GM18505 (cell line): ENCODE data around the gene PIGU.
A peak's percentile ranks its signal among the peaks of the same experiment; 100 is the strongest.
"Not testable (repeated sequence)": the region's sequence is repeated elsewhere in the genome, so short reads cannot be mapped to it uniquely, and the experiment has no call there.

Experiments used
- ATAC-seq: cut with Tn5 transposase; IDR thresholded peaks from one replicate; pipeline ENCODE4 v1.9.1; 2021; ENCODE audit not compliant: unreplicated experiment
- POLR2A ChIP-seq: IDR thresholded peaks from 4 replicates; pipeline ENCODE4 v1.6.1; 2011; ENCODE audit warnings: borderline replicate concordance; ENCODE audit not compliant: insufficient read depth, insufficient read length; ENCODE audit errors: extremely low read depth

Gene PIGU

GRCh38 chr20:34516247-34517113, 160.4 kb downstream of the PIGU start, which contains the start of gene DYNLRB1:
TSS of gene DYNLRB1 (plus strand) at chr20:34516422. CDS start at chr20:34516459, 37 bp downstream.
- peak; percentile 79 for TF ChIP-seq POLR2A
- ATAC-seq: peak; percentile 58

DNA sequence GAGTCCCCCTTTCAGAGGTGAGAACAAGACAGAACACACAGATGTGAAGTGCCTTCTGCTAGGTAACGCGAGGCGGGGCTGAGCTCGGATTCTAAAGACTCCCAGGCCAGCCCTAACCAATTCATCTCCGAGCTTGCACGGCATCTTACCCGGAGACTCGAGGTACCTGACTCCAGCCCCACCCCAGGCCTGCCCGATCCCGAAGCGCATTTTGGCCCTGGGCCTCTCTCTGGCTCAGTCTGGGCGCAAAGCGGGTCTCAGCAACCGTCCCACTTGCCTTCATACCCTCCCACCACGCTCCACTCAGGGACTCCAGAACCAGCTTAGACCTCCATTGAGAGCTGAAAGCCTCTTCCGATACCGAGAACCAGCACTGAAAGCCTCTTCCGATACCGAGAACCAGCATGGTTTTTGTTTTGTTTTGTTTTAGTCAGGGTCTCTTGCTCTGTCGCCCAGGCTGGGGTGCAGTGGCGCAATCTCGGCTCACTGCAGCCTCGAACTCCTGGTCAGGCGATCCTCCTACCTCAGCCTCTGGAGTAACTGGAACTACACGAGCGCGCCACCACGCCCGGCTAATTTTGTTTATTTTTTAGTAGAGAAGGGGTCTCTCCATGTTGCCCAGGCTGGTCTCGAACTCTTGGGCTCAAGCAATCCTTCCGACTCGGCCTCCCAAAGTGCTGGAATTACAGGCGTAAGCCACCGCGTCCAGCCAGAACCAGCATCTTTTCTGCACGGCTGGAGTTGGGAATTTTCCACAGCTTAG, 161.2 kb downstream of the PIGU start:
- peak; percentile 45 for ATAC-seq

GRCh38 chr20:34514897-34515483, 161.9 kb downstream of the PIGU start:
- peak; percentile 4 for ATAC-seq
- no peak for TF ChIP-seq POLR2A

More for the DNA sequence above, 161.2 kb downstream of the PIGU start:
- peak; percentile 64 for TF ChIP-seq POLR2A

- not testable (repeated sequence) for ATAC-seq
These were observed 162.9 kb downstream of the PIGU start for GRCh38 chr20:34514034-34514433.

DNA sequence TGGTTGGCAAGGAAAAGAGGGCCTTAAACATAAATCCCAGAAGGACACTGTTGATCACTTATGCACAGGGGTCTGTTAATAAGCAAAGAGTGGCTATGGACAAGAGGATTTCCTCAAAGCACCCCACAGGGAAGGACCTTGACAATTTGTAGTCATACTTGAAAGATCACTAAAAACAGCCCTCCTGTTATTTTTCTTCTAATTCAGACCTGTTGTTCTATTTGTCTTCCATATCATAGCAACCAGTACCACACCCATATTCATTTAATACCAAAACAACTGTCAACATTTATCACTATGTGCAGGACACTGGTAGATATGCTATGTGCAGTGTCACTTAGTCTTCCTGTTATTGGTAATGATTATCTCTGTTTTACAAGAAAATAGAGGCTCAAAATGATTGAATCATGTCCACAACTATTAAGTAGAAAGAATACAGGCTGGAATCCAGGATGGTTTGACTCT, 163.9 kb downstream of the PIGU start:
- TF ChIP-seq POLR2A: no peak
- no peak for ATAC-seq

DNA sequence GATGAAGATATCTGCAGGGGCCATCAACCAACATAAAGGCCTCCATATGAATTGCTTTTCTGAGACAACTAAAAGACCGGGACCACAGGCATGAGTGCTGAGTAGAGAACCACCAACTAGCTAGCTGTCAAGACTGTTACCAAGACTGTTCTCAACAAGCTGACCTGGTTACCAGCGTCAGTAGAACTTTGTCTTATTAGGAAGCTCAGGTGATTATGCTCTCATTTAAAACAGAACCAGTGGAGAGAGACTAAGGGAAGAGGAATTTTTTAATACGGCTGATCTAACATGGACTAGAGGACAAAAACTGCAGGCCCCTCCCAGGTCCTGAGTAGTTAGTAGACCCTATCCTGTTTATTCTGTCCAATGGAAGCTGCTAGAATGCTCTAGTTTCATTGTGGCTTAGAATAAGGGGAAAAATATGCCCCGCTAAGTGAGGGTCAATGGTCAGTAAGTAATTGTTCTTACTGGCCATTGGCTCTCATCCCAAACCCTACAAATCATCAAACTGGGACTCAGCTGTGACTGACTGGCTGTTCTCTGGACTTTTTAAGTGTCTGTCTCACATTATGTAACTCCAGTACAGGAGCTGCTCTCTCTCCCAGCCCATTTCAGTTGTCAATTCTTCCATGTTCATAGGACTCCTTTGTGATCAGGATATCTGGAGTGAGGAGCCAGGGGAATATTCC, 164.5 kb downstream of the PIGU start:
- TF ChIP-seq POLR2A: no peak
- no peak for ATAC-seq

DNA sequence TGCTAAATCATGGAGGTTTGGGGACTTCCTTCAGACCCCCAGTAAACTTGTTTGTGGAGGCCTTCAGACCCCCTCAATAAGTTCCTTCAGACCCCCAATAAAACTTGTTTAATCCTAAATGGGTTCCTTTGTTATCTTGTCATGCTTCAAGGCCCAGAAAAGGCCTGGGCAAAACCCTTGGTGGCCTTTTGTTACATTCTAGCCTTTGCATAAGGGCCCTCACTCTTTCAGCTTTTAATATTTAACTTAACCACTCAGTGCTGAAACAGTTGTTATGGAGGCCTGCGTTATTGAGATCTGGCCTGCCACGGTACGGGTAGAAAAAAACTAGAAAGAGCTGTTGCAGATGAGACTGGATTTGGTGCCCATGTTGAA, 165.0 kb downstream of the PIGU start:
- no peak for ATAC-seq

GRCh38 chr20:34510575-34510974, 166.3 kb downstream of the PIGU start:
- no peak for TF ChIP-seq POLR2A
- no peak for ATAC-seq

More for the DNA sequence above, 165.0 kb downstream of the PIGU start:
- no peak for TF ChIP-seq POLR2A
